Calu3 (cell line): Measurements from ENCODE around the gene RPL10. TPM values are rescaled to one million over a fixed set of nuclear protein-coding genes. Genes with fewer than 3 reads are reported as not detected.

Experiments
- BruUV-seq: library from RNA; stranded (reverse); fragments of 400-500 nt; replicated peaks from 2 replicates; lab custom pipeline; 2021; lab: Mats Ljungman, UMichigan
- CTCF ChIA-PET: fragments of 300-600 bp; sonication (Branson Sonifier 250); formaldehyde crosslinking; loops from one replicate; lab custom pipeline; 2022; ENCODE audit warnings: antibody characterized with exemption; lab: Charles Lee
- DNase-seq: peaks from one replicate; pipeline ENCODE4 v3.0.0; 2022
- H3K27ac Mint-ChIP-seq: one replicate; pipeline ENCODE4 v1.8.0; 2022; ENCODE audit warnings: mixed read lengths; ENCODE audit not compliant: unreplicated experiment
- H3K27me3 Mint-ChIP-seq: one replicate; pipeline ENCODE4 v1.8.0; 2022; ENCODE audit warnings: mixed read lengths; ENCODE audit not compliant: unreplicated experiment
- H3K36me3 Mint-ChIP-seq: one replicate; pipeline ENCODE4 v1.8.0; 2022; ENCODE audit warnings: mild to moderate bottlenecking, moderate library complexity, mixed read lengths; ENCODE audit not compliant: insufficient read depth, unreplicated experiment
- H3K4me1 Mint-ChIP-seq: one replicate; pipeline ENCODE4 v1.8.0; 2022; ENCODE audit warnings: mild to moderate bottlenecking, low read depth, mixed read lengths; ENCODE audit not compliant: unreplicated experiment
- H3K4me3 Mint-ChIP-seq: one replicate; pipeline ENCODE4 v1.8.0; 2022; ENCODE audit warnings: mild to moderate bottlenecking, low read depth, moderate library complexity, mixed read lengths; ENCODE audit not compliant: unreplicated experiment
- H3K9me3 Mint-ChIP-seq: one replicate; pipeline ENCODE4 v1.8.0; 2022; ENCODE audit warnings: low read depth, mixed read lengths; ENCODE audit not compliant: unreplicated experiment
- CTCF ChIP-seq: fragments of 200-600 bp; IDR thresholded peaks from one replicate; pipeline ENCODE4 v1.8.0; 2022; ENCODE audit warnings: antibody characterized with exemption; ENCODE audit not compliant: unreplicated experiment
- intact Hi-C: fragments of 100-400 bp; cut with micrococcal nuclease; formaldehyde crosslinking; loops from one replicate; pipeline ENCODE4 v1.10.0; 2022; ENCODE audit not compliant: unreplicated experiment
- total RNA-seq: library from RNA; stranded (reverse); gene quantifications from 2 replicates; pipeline ENCODE4 v1.2.3, GENCODE V29; 2022

The RPL10 gene
- total RNA-seq, 1 experiment from 2014 or later = 1,495 TPM

GRCh38 chrX:154403858-154404257 lies 5.7 kb downstream of the RPL10 start:
- Mint-ChIP-seq H3K4me3 (no peak overlapping the region), H3K36me3 (peaks cover 66% of the 10 kb centered on the region), H3K27ac (no peak overlapping the region), H3K9me3 (no peaks in the 10 kb centered on the region), H3K4me1 (peaks cover 8% of the 10 kb centered on the region), H3K27me3 (peaks cover 5% of the 10 kb centered on the region)
- BruUV-seq = no TSS peak
- CTCF ChIA-PET = interaction anchor here (0.6 kb wide), 1 partner anchor 23 kb away, joined by 3 read pairs; no protein-coding TSS in a partner anchor
- intact Hi-C loops = no loop called here
- no peak for DNase-seq
- no peak for TF ChIP-seq CTCF

- Mint-ChIP-seq H3K27me3 (no peaks in the 10 kb centered on the region), H3K27ac (no peak overlapping the region), H3K4me1 (peaks cover 17% of the 10 kb centered on the region), H3K9me3 (no peaks in the 10 kb centered on the region), H3K4me3 (no peak overlapping the region), H3K36me3 (peaks cover 66% of the 10 kb centered on the region)
- intact Hi-C loops = loop anchor here (5.0 kb wide), 1 partner anchor 88 kb away; the partner anchor contains the start of gene SLC10A3
- TF ChIP-seq CTCF = no peak
- DNase-seq = no peak
- CTCF ChIA-PET = no interaction called here
- BruUV-seq = no TSS peak
Measured at GRCh38 chrX:154404625-154405192, 6.5 kb downstream of the RPL10 start.

GRCh38 chrX:154408659-154409221 lies 10.6 kb downstream of the RPL10 start:
- H3K4me1 Mint-ChIP-seq = peaks cover 19% of the 10 kb centered on the region
- CTCF ChIA-PET = interaction anchor here (1.0 to 2.0 kb wide), 2 partner anchors 15 to 35 kb away, joined by 3 to 7 read pairs; no protein-coding TSS in a partner anchor

More at GRCh38 chrX:154408659-154409221, 10.6 kb downstream of the RPL10 start:
- Mint-ChIP-seq H3K4me3 (peak overlapping the region; percentile 81), H3K27me3 (no peaks in the 10 kb centered on the region), H3K36me3 (peaks cover 58% of the 10 kb centered on the region), H3K27ac (peak overlapping the region; percentile 72), H3K9me3 (no peaks in the 10 kb centered on the region)
- no peak for TF ChIP-seq CTCF
- intact Hi-C loops = loop anchor here (5.0 kb wide), 1 partner anchor 84 kb away; the partner anchor contains the start of gene SLC10A3
- no peak for DNase-seq
- no TSS peak for BruUV-seq
